ENCODE data around the gene VSIG10. TPM values are rescaled to one million over a fixed set of nuclear protein-coding genes. Genes with fewer than 3 reads are reported as not detected.
A peak's percentile ranks its signal among the peaks of the same experiment; 100 is the strongest.

Gene VSIG10
- total RNA-seq, 1 donor from 2014 or later, result 51.7 TPM

DNA sequence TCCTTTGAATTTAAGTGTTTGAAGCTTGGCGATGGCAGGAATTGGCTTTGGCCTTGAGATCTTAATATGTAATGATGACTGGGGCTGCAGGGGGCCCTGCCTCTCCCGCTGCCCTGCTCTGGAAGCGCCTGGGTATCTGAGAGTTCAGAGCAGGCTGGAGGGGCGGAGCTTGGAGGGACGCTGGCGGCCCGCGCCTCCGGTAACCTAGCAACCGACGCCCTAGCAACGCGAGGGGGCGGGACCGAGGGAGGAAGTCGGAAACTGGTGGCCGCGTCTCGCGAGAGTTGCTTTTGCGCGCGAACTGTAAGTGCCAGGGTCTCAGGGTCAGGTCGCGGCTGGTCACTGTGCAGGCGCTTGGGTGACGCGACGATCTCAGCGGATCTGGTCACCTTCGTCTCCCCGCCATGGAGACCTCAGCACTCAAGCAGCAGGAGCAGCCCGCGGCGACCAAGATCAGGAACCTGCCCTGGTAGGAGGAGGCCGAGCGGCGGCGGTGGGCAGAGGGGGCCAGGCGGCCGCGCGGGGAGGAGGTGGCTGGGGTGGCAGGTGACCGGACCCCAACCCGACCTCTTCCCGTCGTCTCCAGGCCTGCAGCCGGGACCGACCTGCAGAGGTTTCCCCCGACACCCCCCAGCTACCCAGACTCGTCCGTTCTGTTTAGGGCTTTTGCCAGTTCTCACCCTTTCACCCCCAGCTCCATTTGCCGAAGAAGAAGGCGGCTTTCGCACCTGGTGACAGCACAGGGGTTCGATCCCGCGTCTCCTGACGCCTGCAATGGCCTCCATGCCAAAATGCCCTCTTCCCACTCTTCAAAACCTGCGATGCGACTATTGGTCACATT lies 87.2 kb downstream of the VSIG10 start, which contains the start of gene RFC5:
Gene RFC5 (plus strand): TSS at position 280 of the 841 bp plus-strand sequence. CDS start 125 bp downstream, at position 405.
- Histone ChIP-seq H3K4me1 (peaks cover 18% of the 10 kb centered on the region), H3K4me3 (peak within 1 kb of the TSS; percentile 77), H3K27me3 (ENCODE audit: low read depth) (no peaks in the 10 kb centered on the region), H3K9me3 (no peaks in the 10 kb centered on the region), H3K27ac (peak within 1 kb of the TSS; percentile 58), H3K36me3 (peaks cover 27% of the 10 kb centered on the region)
- DNase-seq, result peak; percentile 99
- TF ChIP-seq, protein P1, sequence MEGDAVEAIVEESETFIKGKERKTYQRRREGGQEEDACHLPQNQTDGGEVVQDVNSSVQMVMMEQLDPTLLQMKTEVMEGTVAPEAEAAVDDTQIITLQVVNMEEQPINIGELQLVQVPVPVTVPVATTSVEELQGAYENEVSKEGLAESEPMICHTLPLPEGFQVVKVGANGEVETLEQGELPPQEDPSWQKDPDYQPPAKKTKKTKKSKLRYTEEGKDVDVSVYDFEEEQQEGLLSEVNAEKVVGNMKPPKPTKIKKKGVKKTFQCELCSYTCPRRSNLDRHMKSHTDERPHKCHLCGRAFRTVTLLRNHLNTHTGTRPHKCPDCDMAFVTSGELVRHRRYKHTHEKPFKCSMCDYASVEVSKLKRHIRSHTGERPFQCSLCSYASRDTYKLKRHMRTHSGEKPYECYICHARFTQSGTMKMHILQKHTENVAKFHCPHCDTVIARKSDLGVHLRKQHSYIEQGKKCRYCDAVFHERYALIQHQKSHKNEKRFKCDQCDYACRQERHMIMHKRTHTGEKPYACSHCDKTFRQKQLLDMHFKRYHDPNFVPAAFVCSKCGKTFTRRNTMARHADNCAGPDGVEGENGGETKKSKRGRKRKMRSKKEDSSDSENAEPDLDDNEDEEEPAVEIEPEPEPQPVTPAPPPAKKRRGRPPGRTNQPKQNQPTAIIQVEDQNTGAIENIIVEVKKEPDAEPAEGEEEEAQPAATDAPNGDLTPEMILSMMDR (IDR thresholded peaks at IDR 0.05), result no peak
- ATAC-seq, result peak; percentile 98 to 100
- intact Hi-C loops (cut with DNase I), result no loop called here

DNA sequence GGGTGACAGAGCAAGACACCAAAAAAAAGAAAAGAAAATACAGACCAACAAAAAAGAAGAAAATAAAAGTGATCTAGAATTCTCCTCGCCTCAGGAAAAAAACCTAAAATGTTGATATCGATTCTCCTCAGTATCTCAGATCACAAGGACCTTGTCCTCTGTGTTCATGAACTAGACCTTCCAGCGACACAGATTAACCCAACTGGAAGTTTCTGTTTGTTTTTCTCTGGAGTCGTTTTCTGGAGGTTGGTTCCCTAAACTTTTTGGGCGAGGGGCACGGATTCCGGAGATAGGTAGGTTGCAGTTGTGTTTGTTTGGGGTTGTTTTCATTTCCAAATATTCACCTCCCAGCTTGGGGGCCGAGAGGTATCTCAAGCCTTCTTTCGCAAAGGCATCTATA lies 87.9 kb downstream of the VSIG10 start:
- Histone ChIP-seq H3K9me3 (no peaks in the 10 kb centered on the region), H3K4me3 (peak overlapping the region; percentile 77), H3K4me1 (peaks cover 18% of the 10 kb centered on the region), H3K27ac (no peak overlapping the region), H3K27me3 (ENCODE audit: low read depth) (no peaks in the 10 kb centered on the region), H3K36me3 (peaks cover 21% of the 10 kb centered on the region)
- TF ChIP-seq, protein P1 (IDR thresholded peaks at IDR 0.05), result no peak
- DNase-seq, result no peak
- intact Hi-C loops (cut with DNase I), result no loop called here
- no peak for ATAC-seq

DNA sequence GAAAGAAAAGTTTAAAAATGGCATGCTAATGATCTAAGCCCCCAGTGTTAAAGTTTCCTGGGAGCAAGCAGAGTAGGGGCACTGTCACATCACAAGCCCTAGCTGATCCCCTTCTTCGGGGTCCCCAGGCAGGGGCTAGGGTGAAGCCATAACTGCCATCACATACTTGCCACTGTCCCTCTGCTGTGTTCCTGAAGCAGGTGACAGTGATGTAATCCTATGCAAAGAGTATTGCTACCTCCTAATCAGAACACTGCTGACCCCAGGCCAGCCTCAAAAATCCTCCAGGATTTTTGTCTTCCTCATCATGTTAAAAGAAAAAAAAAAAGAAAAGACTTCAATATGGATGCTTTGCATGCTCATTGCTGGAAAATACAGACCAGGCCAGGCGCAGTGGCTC lies 88.5 kb downstream of the VSIG10 start:
- DNase-seq, result no peak
- H3K36me3 ChIP-seq, result peaks cover 15% of the 10 kb centered on the region

More for the DNA sequence above, 88.5 kb downstream of the VSIG10 start:
- TF ChIP-seq, protein P1 (IDR thresholded peaks at IDR 0.05), result no peak
- no peak overlapping the region for H3K4me3 ChIP-seq
- H3K4me1 ChIP-seq, result peaks cover 18% of the 10 kb centered on the region
- intact Hi-C loops (cut with DNase I), result no loop called here
- no peaks in the 10 kb centered on the region for H3K9me3 ChIP-seq
- no peaks in the 10 kb centered on the region for H3K27me3 ChIP-seq (ENCODE audit: low read depth)
- no peak overlapping the region for H3K27ac ChIP-seq
- ATAC-seq, result no peak

Other genes starting within 250 kb of the VSIG10 start
- 1.0 TPM for gene KSR2, start 135.0 kb downstream of the VSIG10 start, total RNA-seq
- gene RFC5, start 87.3 kb downstream of the VSIG10 start, total RNA-seq, result 7.3 TPM
- gene WSB2, start 42.8 kb downstream of the VSIG10 start, total RNA-seq, result 75.1 TPM
- gene PEBP1, start 32.1 kb upstream of the VSIG10 start, total RNA-seq, result 194 TPM